ENCODE results near the gene COA7. TPM values are rescaled to one million over a fixed set of nuclear protein-coding genes. Genes with fewer than 3 reads are reported as not detected.
"Not testable (repeated sequence)": the region's sequence is repeated elsewhere in the genome, so short reads cannot be mapped to it uniquely, and the experiment has no call there.

Gene COA7
- total RNA-seq, 1 donor: 17.3 TPM

GRCh38 chr1:52723260-52723659 is 25.1 kb upstream of the COA7 start:
- no peak for TF ChIP-seq CTCF (IDR thresholded peaks at IDR 0.05; ENCODE audit: insufficient read depth, low read depth, low read length)
- no peak overlapping the region for H3K4me3 ChIP-seq (ENCODE audit: low read depth, low read length)
- no peak for DNase-seq (ENCODE audit: low read depth)

GRCh38 chr1:52715296-52715695 is 17.1 kb upstream of the COA7 start:
- DNase-seq (ENCODE audit: low read depth); H3K4me3 ChIP-seq (ENCODE audit: low read depth, low read length): not testable (repeated sequence)

- no peak for DNase-seq (ENCODE audit: low read depth)
- no peak for TF ChIP-seq CTCF (IDR thresholded peaks at IDR 0.05; ENCODE audit: insufficient read depth, low read depth, low read length)
- H3K4me3 ChIP-seq (ENCODE audit: low read depth, low read length): no peak overlapping the region
Measured at GRCh38 chr1:52713590-52713989, 15.4 kb upstream of the COA7 start.

GRCh38 chr1:52709016-52709415 is 10.9 kb upstream of the COA7 start:
- DNase-seq (ENCODE audit: low read depth): no peak
- no peak overlapping the region for H3K4me3 ChIP-seq (ENCODE audit: low read depth, low read length)
- no peak for TF ChIP-seq CTCF (IDR thresholded peaks at IDR 0.05; ENCODE audit: insufficient read depth, low read depth, low read length)

GRCh38 chr1:52707927-52708655 is 9.9 kb upstream of the COA7 start:
- TF ChIP-seq CTCF (IDR thresholded peaks at IDR 0.05; ENCODE audit: insufficient read depth, low read depth, low read length): no peak
- peak; percentile 83 for DNase-seq (ENCODE audit: low read depth)
- peak overlapping the region; percentile 27 for H3K4me3 ChIP-seq (ENCODE audit: low read depth, low read length)

- H3K4me3 ChIP-seq (ENCODE audit: low read depth, low read length): no peak overlapping the region
- DNase-seq (ENCODE audit: low read depth): peak; percentile 31
- no peak for TF ChIP-seq CTCF (IDR thresholded peaks at IDR 0.05; ENCODE audit: insufficient read depth, low read depth, low read length)
Measured at GRCh38 chr1:52706941-52707926, 9.1 kb upstream of the COA7 start.

GRCh38 chr1:52706136-52706670 is 8.1 kb upstream of the COA7 start:
- no peak for TF ChIP-seq CTCF (IDR thresholded peaks at IDR 0.05; ENCODE audit: insufficient read depth, low read depth, low read length)
- H3K4me3 ChIP-seq (ENCODE audit: low read depth, low read length): no peak overlapping the region

More at GRCh38 chr1:52706136-52706670, 8.1 kb upstream of the COA7 start:
- no peak for DNase-seq (ENCODE audit: low read depth)

Measured in fibroblast of villous mesenchyme (primary cell).